GM23248 (cell line): Measurements from ENCODE around the gene CCNY. TPM values are rescaled to one million over a fixed set of nuclear protein-coding genes. Genes with fewer than 3 reads are reported as not detected.
A peak's percentile ranks its signal among the peaks of the same experiment; 100 is the strongest.
"Not testable (repeated sequence)": the region's sequence is repeated elsewhere in the genome, so short reads cannot be mapped to it uniquely, and the experiment has no call there.

Experiments
- DNase-seq: peaks from one replicate; pipeline ENCODE4 v3.0.0-alpha.2; 2015
- H2AFZ ChIP-seq: fragments of 200-600 bp; sonication (generic); 2 replicates; pipeline ENCODE4 v1.6.1; 2016; ENCODE audit warnings: antibody characterized with exemption
- H3F3A ChIP-seq: fragments of 200-600 bp; sonication (generic); 2 replicates; pipeline ENCODE4 v1.6.1; 2016; ENCODE audit warnings: mild to moderate bottlenecking, antibody characterized with exemption, mixed run types; ENCODE audit not compliant: insufficient read depth
- H3K27ac ChIP-seq: fragments of 200-600 bp; sonication (generic); 2 replicates; pipeline ENCODE4 v1.5.1; 2016; ENCODE audit warnings: mild to moderate bottlenecking
- H3K27me3 ChIP-seq: fragments of 200-600 bp; sonication (generic); replicated peaks from 2 replicates; pipeline ENCODE4 v1.6.1; 2016; ENCODE audit warnings: mild to moderate bottlenecking; ENCODE audit not compliant: insufficient read depth
- H3K36me3 ChIP-seq: fragments of 200-600 bp; sonication (generic); 2 replicates; pipeline ENCODE4 v1.6.1; 2016; ENCODE audit warnings: low read depth, mild to moderate bottlenecking
- H3K4me1 ChIP-seq: fragments of 200-600 bp; sonication (generic); 2 replicates; pipeline ENCODE4 v1.6.1; 2016; ENCODE audit warnings: mild to moderate bottlenecking; ENCODE audit not compliant: insufficient read depth
- H3K4me2 ChIP-seq: fragments of 200-600 bp; sonication (generic); one replicate; pipeline ENCODE4 v1.6.1; 2016; ENCODE audit warnings: mild to moderate bottlenecking; ENCODE audit not compliant: unreplicated experiment
- H3K4me3 ChIP-seq: fragments of 200-600 bp; sonication (generic); 2 replicates; pipeline ENCODE4 v1.5.1; 2016; ENCODE audit warnings: mild to moderate bottlenecking
- H3K79me2 ChIP-seq: fragments of 200-600 bp; sonication (generic); 2 replicates; pipeline ENCODE4 v1.6.1; 2016; ENCODE audit warnings: mild to moderate bottlenecking; ENCODE audit not compliant: insufficient read depth
- H3K9ac ChIP-seq: fragments of 200-600 bp; sonication (generic); 2 replicates; pipeline ENCODE4 v1.6.1; 2016; ENCODE audit warnings: mild to moderate bottlenecking
- H3K9me2 ChIP-seq: fragments of 200-600 bp; sonication (generic); 2 replicates; pipeline ENCODE4 v1.6.1; 2016; ENCODE audit warnings: mixed run types, mild to moderate bottlenecking, moderate library complexity; ENCODE audit not compliant: insufficient read depth
- H3K9me3 ChIP-seq: fragments of 200-600 bp; sonication (generic); one replicate; pipeline ENCODE4 v1.6.1; 2017; ENCODE audit warnings: low read depth
- H4K20me1 ChIP-seq: fragments of 200-600 bp; sonication (generic); 2 replicates; pipeline ENCODE4 v1.6.0; 2016; ENCODE audit not compliant: insufficient read depth
- EZH2 ChIP-seq: fragments of 200-600 bp; sonication (generic); IDR thresholded peaks from 2 replicates; pipeline ENCODE4 v1.6.1; 2018; ENCODE audit warnings: antibody characterized with exemption, mild to moderate bottlenecking; ENCODE audit not compliant: insufficient read depth, poor library complexity, severe bottlenecking
- EZH2phosphoT487 ChIP-seq: fragments of 200-600 bp; sonication (generic); IDR thresholded peaks from 2 replicates; pipeline ENCODE4 v1.6.1; 2018; ENCODE audit warnings: antibody characterized with exemption, moderate library complexity, mild to moderate bottlenecking, low read depth; ENCODE audit not compliant: insufficient read depth
- WGBS, 2 experiments: methylation state at CpG; one replicate each; pipeline ENCODE4 v1.1.6; 2015 to 2017; ENCODE audit warnings: low lambda C conversion rate in 2 of 2, low coverage in 1 of 2; ENCODE audit errors: missing lambda C conversion rate in 2 of 2; 5-methylcytosine and 5-hydroxymethylcytosine counted together
- in situ Hi-C: fragments of 300-500 bp; cut with MboI; formaldehyde crosslinking; loops from 2 replicates; pipeline ENCODE4 v1.15.0; 2020
- polyA plus RNA-seq: library from polyadenylated mRNA; unstranded; fragments of >200 nt; fragmentation: Nextera tagmentation; extraction: Ambion mirVana; gene quantifications from 2 replicates; pipeline ENCODE4 v1.2.1, GENCODE V29; 2016
- total RNA-seq: library from RNA; depleted of rRNA; stranded (reverse); fragments of >200 nt; shearing (Covaris generic); gene quantifications from 2 replicates; pipeline ENCODE4 v1.2.3, GENCODE V29; 2014

CCNY gene
- total and polyA plus RNA-seq, 2 experiments from 2014 or later = 12.8 to 70.4 TPM

GRCh38 chr10:35398355-35398754 is 62.0 kb downstream of the CCNY start:
- H3K27ac ChIP-seq = no peak overlapping the region
- no peaks in the 10 kb centered on the region for H3K9me3 ChIP-seq
- peaks cover 6% of the 10 kb centered on the region; the same call in 1 of the 2 replicates for H3F3A ChIP-seq
- H3K79me2 ChIP-seq = peaks cover 98% of the 10 kb centered on the region
- H2AFZ ChIP-seq = no peak overlapping the region
- no peaks in the 10 kb centered on the region for H3K9me2 ChIP-seq
- 41 to 44% methylated on average over 8 of the region's 8 CpGs for WGBS, 2 experiments
- in situ Hi-C loops = no loop called here
- no peak overlapping the region for H3K4me2 ChIP-seq
- peaks cover 25% of the 10 kb centered on the region for H4K20me1 ChIP-seq
- DNase-seq = peak; percentile 48
- no peaks in the 10 kb centered on the region for H3K27me3 ChIP-seq
- H3K4me3 ChIP-seq = no peak overlapping the region
- no peak overlapping the region for H3K9ac ChIP-seq
- peaks cover 14% of the 10 kb centered on the region for H3K4me1 ChIP-seq
- no peak for TF ChIP-seq EZH2
- no peak for TF ChIP-seq EZH2phosphoT487
- H3K36me3 ChIP-seq = no peaks in the 10 kb centered on the region

- peaks cover 20% of the 10 kb centered on the region for H3K4me1 ChIP-seq
- no peak overlapping the region for H3K27ac ChIP-seq
- 96 to 97% methylated on average over 7 of the region's 7 CpGs for WGBS, 2 experiments
- H4K20me1 ChIP-seq = peaks cover 25% of the 10 kb centered on the region
- H3K4me2 ChIP-seq = no peak overlapping the region
- H3K9ac ChIP-seq = no peak overlapping the region
- no peak for TF ChIP-seq EZH2
- TF ChIP-seq EZH2phosphoT487 = no peak
- H3K9me2 ChIP-seq = no peaks in the 10 kb centered on the region
- H3K27me3 ChIP-seq = no peaks in the 10 kb centered on the region
- peaks cover 98% of the 10 kb centered on the region for H3K79me2 ChIP-seq
- H3K9me3 ChIP-seq = no peaks in the 10 kb centered on the region
- no peak overlapping the region for H3K4me3 ChIP-seq
- no peak overlapping the region for H2AFZ ChIP-seq
- no peaks in the 10 kb centered on the region for H3K36me3 ChIP-seq
- in situ Hi-C loops = no loop called here
- no peak for DNase-seq
- H3F3A ChIP-seq = peaks cover 10% of the 10 kb centered on the region; the same call in 1 of the 2 replicates
These were observed 62.6 kb downstream of the CCNY start for GRCh38 chr10:35398908-35399307.

- Histone ChIP-seq H3K27ac (no peak overlapping the region), H3K9me2 (no peaks in the 10 kb centered on the region), H3F3A (peaks cover 10% of the 10 kb centered on the region; the same call in 1 of the 2 replicates), H3K4me3 (no peak overlapping the region), H3K27me3 (no peaks in the 10 kb centered on the region), H2AFZ (no peak overlapping the region), H3K79me2 (peaks cover 98% of the 10 kb centered on the region), H3K4me1 (peaks cover 23% of the 10 kb centered on the region), H3K36me3 (no peaks in the 10 kb centered on the region), H3K4me2 (no peak overlapping the region), H4K20me1 (peaks cover 20% of the 10 kb centered on the region), H3K9ac (no peak overlapping the region), H3K9me3 (no peaks in the 10 kb centered on the region)
- TF ChIP-seq EZH2 (no peak), EZH2phosphoT487 (no peak)
- no peak for DNase-seq
- 93 to 96% methylated on average over 6 of the region's 6 CpGs for WGBS, 2 experiments
- in situ Hi-C loops = no loop called here
These were observed 63.2 kb downstream of the CCNY start for GRCh38 chr10:35399414-35400009.

- peaks cover 30% of the 10 kb centered on the region for H3K4me1 ChIP-seq
- peaks cover 12% of the 10 kb centered on the region for H4K20me1 ChIP-seq
- H2AFZ ChIP-seq = no peak overlapping the region
- H3K9me2 ChIP-seq = no peaks in the 10 kb centered on the region
- no peak for DNase-seq
- peaks cover 10% of the 10 kb centered on the region; the same call in 1 of the 2 replicates for H3F3A ChIP-seq
- 63% methylated on average over 8 of the region's 8 CpGs for WGBS, 2 experiments
- H3K36me3 ChIP-seq = no peaks in the 10 kb centered on the region
- H3K9me3 ChIP-seq = no peaks in the 10 kb centered on the region
- no peak overlapping the region for H3K27ac ChIP-seq
- peaks cover 98% of the 10 kb centered on the region for H3K79me2 ChIP-seq
- no peak for TF ChIP-seq EZH2
- no peak for TF ChIP-seq EZH2phosphoT487
- H3K4me2 ChIP-seq = no peak overlapping the region
- in situ Hi-C loops = no loop called here
- H3K9ac ChIP-seq = no peak overlapping the region
- H3K27me3 ChIP-seq = no peaks in the 10 kb centered on the region
- no peak overlapping the region for H3K4me3 ChIP-seq
These were observed 64.4 kb downstream of the CCNY start for GRCh38 chr10:35400595-35401268.

GRCh38 chr10:35403491-35403890 is 67.2 kb downstream of the CCNY start:
- H3K9ac ChIP-seq = peak overlapping the region; percentile 51; the same call in 1 of the 2 replicates
- H3K4me1 ChIP-seq = peaks cover 25% of the 10 kb centered on the region
- H3K4me3 ChIP-seq, H4K20me1 ChIP-seq, DNase-seq, H3K9me2 ChIP-seq, H3K36me3 ChIP-seq, H3K9me3 ChIP-seq, H3K27me3 ChIP-seq, in situ Hi-C loops, H2AFZ ChIP-seq: not testable (repeated sequence)
- peaks cover 12% of the 10 kb centered on the region for H3F3A ChIP-seq
- H3K4me2 ChIP-seq = peak overlapping the region; percentile 15
- H3K79me2 ChIP-seq = peaks cover 97% of the 10 kb centered on the region
- H3K27ac ChIP-seq = peak overlapping the region; percentile 64
- WGBS, 2 experiments = 97 to 98% methylated on average over 5 of the region's 5 CpGs

GRCh38 chr10:35404077-35404476 is 67.8 kb downstream of the CCNY start:
- H3K4me3 ChIP-seq, H3K9me2 ChIP-seq, H4K20me1 ChIP-seq, H3K36me3 ChIP-seq, H3K9me3 ChIP-seq, in situ Hi-C loops, H3K27me3 ChIP-seq, H2AFZ ChIP-seq: not testable (repeated sequence)
- Histone ChIP-seq H3K9ac (peak overlapping the region; percentile 51; the same call in 1 of the 2 replicates), H3F3A (peaks cover 13% of the 10 kb centered on the region), H3K79me2 (peaks cover 97% of the 10 kb centered on the region), H3K27ac (peak overlapping the region; percentile 64), H3K4me2 (peak overlapping the region; percentile 15), H3K4me1 (peaks cover 25% of the 10 kb centered on the region)
- DNase-seq = peak; percentile 73
- WGBS, 2 experiments = 24 to 26% methylated on average over 2 of the region's 2 CpGs
